B cell (primary cell): ENCODE measurements around the gene USP53. TPM values are rescaled to one million over a fixed set of nuclear protein-coding genes. Genes with fewer than 3 reads are reported as not detected.
"Not testable (repeated sequence)": the region's sequence is repeated elsewhere in the genome, so short reads cannot be mapped to it uniquely, and the experiment has no call there.

Experiments
- ATAC-seq: fragments of 200-7000 bp; cut with Tn5 transposase; one replicate; pipeline ENCODE4 v1.10.0; 2021; ENCODE audit warnings: low read depth, mild to moderate bottlenecking, moderate number of reproducible peaks, moderate library complexity
- CTCF ChIA-PET: fragments of 350-600 bp; sonication (Branson Sonifier 250); formaldehyde crosslinking; loops from one replicate; lab custom pipeline; 2021; ENCODE audit warnings: antibody characterized with exemption, inconsistent platforms; lab: Charles Lee
- POLR2A ChIA-PET: fragments of 350-600 bp; sonication (Branson Sonifier 250); formaldehyde crosslinking; loops from one replicate; lab custom pipeline; 2021; ENCODE audit warnings: antibody characterized with exemption; lab: Charles Lee
- DNase-seq: peaks from one replicate; pipeline ENCODE4 v3.0.0; 2013
- H2AFZ ChIP-seq: 2 replicates; pipeline ENCODE4 v1.6.1; 2012; ENCODE audit warnings: mild to moderate bottlenecking, low read depth, low read length; ENCODE audit not compliant: insufficient read depth, poor library complexity, severe bottlenecking
- H3K27ac ChIP-seq, 2 donors: 1 replicate in 1 of 2; 2 replicates in 1 of 2; pipeline ENCODE4 v1.5.1; 2012 to 2013; ENCODE audit warnings: low read length in 2 of 2, mild to moderate bottlenecking in 2 of 2, moderate library complexity in 1 of 2
- H3K27me3 ChIP-seq, 4 experiments: fragments of 200-600 bp in 1 of 4; sonication (generic) in 1 of 4; replicated peaks in 1 of 4; 1 replicate in 2 of 4; 2 replicates in 2 of 4; pipeline versions ENCODE4 v1.6.1 to v1.7.0; 2013 to 2016; ENCODE audit warnings: low read length in 3 of 4, mild to moderate bottlenecking in 2 of 4, mixed read lengths in 1 of 4, moderate library complexity in 1 of 4; ENCODE audit not compliant: insufficient read depth in 4 of 4, control insufficient read depth in 3 of 4; ENCODE audit errors: control extremely low read depth in 1 of 4
- H3K36me3 ChIP-seq, 2 experiments: replicated peaks in 1 of 2; 1 replicate in 1 of 2; 2 replicates in 1 of 2; pipeline versions ENCODE4 v1.6.1 to v1.7.1; 2013; ENCODE audit warnings: low read length in 1 of 2; ENCODE audit not compliant: insufficient read depth in 2 of 2, control insufficient read depth in 1 of 2; ENCODE audit errors: control extremely low read depth in 1 of 2, extremely low read depth in 1 of 2
- H3K4me1 ChIP-seq, 2 donors: fragments of 200-600 bp in 1 of 2; sonication (generic) in 1 of 2; 1 replicate in 1 of 2; 2 replicates in 1 of 2; pipeline versions ENCODE4 v1.5.1 to v1.6.1; 2013 to 2017; ENCODE audit warnings: low read length in 2 of 2; ENCODE audit not compliant: control insufficient read depth in 2 of 2, insufficient read depth in 2 of 2
- H3K4me2 ChIP-seq: replicated peaks from 2 replicates; pipeline ENCODE3; 2012; ENCODE audit warnings: mild to moderate bottlenecking, low read depth, low read length; ENCODE audit not compliant: poor library complexity, severe bottlenecking
- H3K4me3 ChIP-seq, 5 experiments: fragments of 200-600 bp in 1 of 5; sonication (generic) in 1 of 5; 1 replicate in 3 of 5; 2 replicates in 2 of 5; pipeline versions ENCODE4 v1.5.1 to v1.7.0; 2011 to 2016; ENCODE audit warnings: low read length in 4 of 5, mild to moderate bottlenecking in 4 of 5, low read depth in 2 of 5, control low read depth in 1 of 5, moderate library complexity in 1 of 5; ENCODE audit not compliant: insufficient read depth in 1 of 5; ENCODE audit errors: control extremely low read depth in 1 of 5, extremely low read depth in 1 of 5
- H3K79me2 ChIP-seq: fragments of 200-600 bp; sonication (generic); one replicate; pipeline ENCODE4 v1.6.0; 2016; ENCODE audit warnings: low read length; ENCODE audit not compliant: control insufficient read depth, insufficient read depth
- H3K9ac ChIP-seq: fragments of 200-600 bp; sonication (generic); 2 replicates; pipeline ENCODE4 v1.6.1; 2017; ENCODE audit warnings: mild to moderate bottlenecking, low read length, moderate library complexity
- H3K9me3 ChIP-seq, 3 donors: one replicate each; pipeline versions ENCODE4 v1.6.1 to v1.7.1; 2013; ENCODE audit warnings: low read length in 2 of 3; ENCODE audit not compliant: control insufficient read depth in 2 of 3, insufficient read depth in 1 of 3; ENCODE audit errors: control extremely low read depth in 1 of 3
- H4K20me1 ChIP-seq: 2 replicates; pipeline ENCODE4 v1.6.0; 2012; ENCODE audit warnings: mild to moderate bottlenecking, low read length; ENCODE audit not compliant: insufficient read depth, control insufficient read depth, poor library complexity, severe bottlenecking
- H3K27ac Mint-ChIP-seq: one replicate; pipeline ENCODE4 v1.8.0; 2021; ENCODE audit warnings: mixed read lengths
- H3K27me3 Mint-ChIP-seq: one replicate; pipeline ENCODE4 v1.8.0; 2021; ENCODE audit warnings: mixed read lengths
- H3K4me1 Mint-ChIP-seq: one replicate; pipeline ENCODE4 v1.8.0; 2021; ENCODE audit warnings: mixed read lengths
- H3K4me3 Mint-ChIP-seq: one replicate; pipeline ENCODE4 v1.8.0; 2021; ENCODE audit warnings: mixed read lengths
- H3K9me3 Mint-ChIP-seq: one replicate; pipeline ENCODE4 v1.8.0; 2022; ENCODE audit warnings: mixed read lengths; ENCODE audit not compliant: insufficient read depth
- CTCF ChIP-seq: fragments of 200-600 bp; IDR thresholded peaks from one replicate; pipeline ENCODE4 v1.8.0; 2022; ENCODE audit warnings: antibody characterized with exemption, mild to moderate bottlenecking
- WGBS: methylation state at CpG from one replicate; pipeline ENCODE4 v1.1.5; 2013; ENCODE audit warnings: missing lambda C conversion rate; ENCODE audit not compliant: insufficient coverage; 5-methylcytosine and 5-hydroxymethylcytosine counted together
- intact Hi-C: fragments of 100-400 bp; cut with micrococcal nuclease; formaldehyde crosslinking; loops from one replicate; pipeline ENCODE4 v1.10.0; 2022
- polyA plus RNA-seq: library from polyadenylated mRNA; depleted of rRNA; stranded (reverse); fragments of >200 nt; gene quantifications from 2 replicates; pipeline ENCODE4 v1.2.3, GENCODE V29; 2012
- total RNA-seq, 2 donors: library from RNA; stranded (reverse); fragments of 120-200 nt in 1 of 2; gene quantifications; 1 replicate in 1 of 2; 2 replicates in 1 of 2; pipeline versions ENCODE4 v1.2.3 to v1.2.4, GENCODE V29; 2013 to 2022

USP53 gene
- total and polyA plus RNA-seq, 2 donors (not counting 1 experiment from before 2014, with no cell fraction given) = 12.9 to 45.0 TPM

- peaks cover 1 to 20% of the 10 kb centered on the region in 2 experiments for H3K36me3 ChIP-seq
- H3K4me1 ChIP-seq, H3K27ac ChIP-seq, H3K4me3 ChIP-seq, intact Hi-C loops, H3K4me3 Mint-ChIP-seq, H3K4me1 Mint-ChIP-seq, DNase-seq, H3K27me3 Mint-ChIP-seq, H3K79me2 ChIP-seq, H2AFZ ChIP-seq, CTCF ChIA-PET, ATAC-seq, POLR2A ChIA-PET, H3K9ac ChIP-seq, H3K9me3 ChIP-seq, H4K20me1 ChIP-seq, H3K27me3 ChIP-seq, H3K27ac Mint-ChIP-seq, H3K4me2 ChIP-seq: not testable (repeated sequence)
- peaks cover 16% of the 10 kb centered on the region for H3K9me3 Mint-ChIP-seq
- 100% methylated on average over 4 of the region's 10 CpGs for WGBS
These were observed 42.7 kb downstream of the USP53 start for GRCh38 chr4:119255223-119255622.

- intact Hi-C loops = no loop called here
- DNase-seq (no peak), ATAC-seq (no peak)
- Histone ChIP-seq H3K4me2 (no peak overlapping the region), H3K9me3 (peaks cover 0 to 2% (median 0%) of the 10 kb centered on the region in 3 donors), H3K4me1 (no peaks in the 10 kb centered on the region), H4K20me1 (no peaks in the 10 kb centered on the region), H3K9ac (no peak overlapping the region), H3K27me3 (no peaks in the 10 kb centered on the region), H3K79me2 (no peaks in the 10 kb centered on the region), H3K4me3 (no peak overlapping the region), H3K36me3 (peaks cover 1 to 13% of the 10 kb centered on the region in 2 experiments), H3K27ac (no peak overlapping the region), H2AFZ (no peak overlapping the region)
- no peak for TF ChIP-seq CTCF
- Mint-ChIP-seq H3K27me3 (no peaks in the 10 kb centered on the region), H3K9me3 (no peaks in the 10 kb centered on the region), H3K4me1 (no peaks in the 10 kb centered on the region), H3K27ac (no peak overlapping the region), H3K4me3 (no peak overlapping the region)
- ChIA-PET POLR2A (no interaction called here), CTCF (no interaction called here)
- 100% methylated on average over 3 of the region's 6 CpGs for WGBS
These were observed 48.0 kb downstream of the USP53 start for GRCh38 chr4:119260528-119260927.
